ENCODE data around the gene CERK.
"Not testable (repeated sequence)": the region's sequence is repeated elsewhere in the genome, so short reads cannot be mapped to it uniquely, and the experiment has no call there.

Gene CERK

DNA sequence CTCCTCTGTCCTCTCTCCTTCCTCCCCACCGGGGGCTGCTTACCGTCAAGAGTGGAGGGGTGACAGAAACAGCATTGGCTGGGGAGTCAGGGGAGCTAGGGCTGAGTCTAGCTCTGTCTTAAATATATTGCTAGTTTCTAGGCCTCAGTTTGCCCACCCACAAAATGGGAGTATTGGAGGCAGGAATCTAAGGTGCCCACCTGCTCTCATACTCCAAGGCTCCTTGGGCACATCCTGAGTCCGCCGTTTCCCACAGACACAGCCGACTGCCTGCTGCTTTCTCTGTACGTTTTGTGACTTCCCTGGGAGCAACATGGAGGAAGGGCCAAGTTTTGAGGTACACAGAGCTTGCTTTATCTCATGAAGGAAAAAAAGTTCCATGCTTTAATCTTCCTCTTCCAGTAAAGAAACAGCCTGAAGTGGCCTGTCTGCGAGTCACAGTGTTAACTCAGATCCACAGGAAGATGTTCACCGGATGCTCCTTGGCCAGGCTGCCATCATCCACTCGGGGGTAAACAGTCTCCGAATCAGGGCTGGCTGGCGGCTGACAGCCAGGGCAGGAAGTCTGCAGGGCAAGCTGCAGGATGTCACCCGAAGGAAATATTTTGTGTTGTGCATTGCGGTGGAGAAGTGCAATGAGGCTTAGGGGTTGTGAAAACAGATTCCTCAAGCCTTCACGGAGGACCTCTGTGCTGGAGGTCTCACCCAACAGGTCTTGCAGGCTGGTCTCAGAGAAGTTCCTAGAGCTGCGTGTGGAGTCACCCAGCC lies 11.0 kb upstream of the CERK start:
- peak; percentile 62 for DNase-seq

GRCh38 chr22:46748206-46748907 lies 10.3 kb upstream of the CERK start:
- DNase-seq, result no peak

GRCh38 chr22:46747646-46748045 lies 9.6 kb upstream of the CERK start:
- DNase-seq, result no peak

DNA sequence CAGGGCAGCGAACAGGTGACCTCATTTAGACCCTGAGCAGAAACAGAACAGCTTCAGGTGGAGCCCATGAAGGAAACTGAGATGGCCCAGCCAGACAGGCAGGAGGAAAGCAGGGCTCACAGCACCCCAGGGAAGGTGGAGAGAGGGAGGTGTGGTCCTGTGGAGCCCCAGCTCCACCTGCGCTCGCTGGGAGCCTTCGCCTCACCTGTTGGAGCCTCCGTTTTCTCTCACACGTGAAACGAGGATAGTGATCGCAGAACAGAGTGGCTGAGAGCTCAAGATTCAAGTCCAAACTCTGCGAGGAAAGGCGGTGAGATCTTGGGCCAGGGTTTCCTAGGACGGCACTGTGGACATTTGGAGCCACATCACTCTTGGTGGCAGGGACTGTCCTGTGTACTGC lies 8.6 kb upstream of the CERK start:
- DNase-seq, result no peak

DNA sequence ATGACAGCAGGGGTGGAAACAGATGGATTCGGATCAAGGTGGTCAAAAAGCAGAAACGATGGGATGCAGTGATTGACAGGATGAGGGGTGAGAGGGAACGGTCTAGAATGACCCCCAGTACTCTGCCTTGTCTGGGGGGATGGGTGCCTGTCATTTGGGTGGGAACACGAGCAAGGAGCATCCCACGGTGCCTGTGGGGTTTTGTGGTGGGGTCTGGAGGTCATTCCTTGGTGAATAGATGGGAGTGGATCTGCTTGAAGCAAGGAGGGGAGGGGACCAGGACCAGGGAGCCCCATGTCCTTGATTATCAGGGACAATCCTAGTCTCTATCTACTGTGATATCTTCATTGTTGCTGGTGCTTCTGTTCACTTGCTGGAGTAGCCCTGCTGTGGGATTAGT lies 8.1 kb upstream of the CERK start:
- no peak for DNase-seq

DNA sequence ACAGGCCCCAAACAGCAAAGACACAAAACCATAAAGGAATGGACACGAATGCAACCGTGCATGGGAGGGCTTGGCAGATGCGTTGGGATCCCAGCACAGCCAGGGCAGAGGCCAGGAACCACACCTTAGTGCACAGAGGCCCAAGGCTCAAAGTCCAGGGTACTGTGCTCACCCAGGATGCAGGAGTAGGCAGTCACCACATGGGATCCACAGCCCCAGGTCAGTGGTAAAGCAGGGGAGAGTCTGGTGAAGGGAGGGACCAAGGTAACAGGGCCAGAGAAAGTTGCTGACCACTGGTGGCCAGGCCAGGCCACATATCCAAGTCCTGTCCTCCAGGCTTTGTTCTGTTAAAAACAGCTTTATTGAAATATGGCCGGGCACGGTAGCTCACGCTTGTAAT lies 6.5 kb upstream of the CERK start:
- no peak for DNase-seq

DNA sequence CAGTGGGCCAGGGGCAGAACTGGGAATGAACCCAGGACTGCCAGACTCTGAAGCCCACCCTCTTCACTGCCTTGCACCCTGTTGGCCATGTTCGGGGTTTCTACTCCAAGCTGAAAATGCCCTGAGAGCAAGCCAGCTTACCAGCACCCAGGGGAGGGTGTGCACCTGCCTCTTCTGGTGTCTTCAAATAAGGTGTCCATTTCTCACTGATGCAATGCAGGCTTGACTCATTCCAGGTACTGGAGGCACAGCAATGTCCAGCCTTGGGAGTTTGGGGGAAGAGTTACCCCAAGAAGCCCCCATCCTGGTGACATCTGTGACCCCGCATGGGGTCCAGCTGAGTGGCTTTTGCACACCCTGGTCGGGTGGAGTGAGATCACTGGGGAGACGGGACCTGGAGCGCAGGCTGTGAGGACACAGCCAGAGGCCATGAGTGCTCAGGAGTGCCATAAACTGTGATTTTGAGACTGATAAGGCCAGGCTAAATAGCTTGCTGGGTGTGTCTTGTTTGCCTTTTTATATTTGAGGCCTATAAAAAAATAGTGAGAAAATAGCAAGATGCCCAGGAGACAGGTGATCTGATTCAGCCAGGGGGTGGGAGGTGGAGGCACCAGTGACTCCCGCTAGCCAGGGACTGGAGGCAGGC lies 4.6 kb upstream of the CERK start:
- no peak for DNase-seq

DNA sequence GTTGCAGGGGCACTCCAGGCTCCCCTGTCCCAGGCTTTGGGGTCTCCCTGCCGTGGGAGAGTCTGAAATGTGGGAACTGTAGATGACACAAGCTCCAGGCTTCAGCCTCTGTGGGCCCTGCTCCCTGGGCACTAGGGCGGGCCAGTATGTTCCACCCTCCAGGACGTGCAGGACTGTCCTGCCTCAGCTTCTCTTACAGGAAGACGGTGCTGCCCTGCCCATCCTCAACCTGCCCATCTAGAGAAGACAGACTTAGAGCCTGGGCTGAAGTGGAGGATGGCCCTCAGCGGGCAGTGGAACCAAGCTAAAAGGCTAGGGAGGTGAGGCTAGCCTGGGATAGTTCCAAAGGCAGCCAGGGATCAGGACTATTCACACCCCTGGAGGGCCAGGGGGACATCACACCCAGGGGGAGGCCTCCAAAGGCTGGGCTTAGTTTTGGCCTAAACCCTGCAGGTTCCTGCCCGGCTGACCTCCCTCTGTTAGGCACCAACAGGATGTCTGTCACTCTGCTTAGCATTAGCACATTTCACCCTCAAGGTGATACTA lies 4.0 kb upstream of the CERK start:
- DNase-seq, result no peak

DNA sequence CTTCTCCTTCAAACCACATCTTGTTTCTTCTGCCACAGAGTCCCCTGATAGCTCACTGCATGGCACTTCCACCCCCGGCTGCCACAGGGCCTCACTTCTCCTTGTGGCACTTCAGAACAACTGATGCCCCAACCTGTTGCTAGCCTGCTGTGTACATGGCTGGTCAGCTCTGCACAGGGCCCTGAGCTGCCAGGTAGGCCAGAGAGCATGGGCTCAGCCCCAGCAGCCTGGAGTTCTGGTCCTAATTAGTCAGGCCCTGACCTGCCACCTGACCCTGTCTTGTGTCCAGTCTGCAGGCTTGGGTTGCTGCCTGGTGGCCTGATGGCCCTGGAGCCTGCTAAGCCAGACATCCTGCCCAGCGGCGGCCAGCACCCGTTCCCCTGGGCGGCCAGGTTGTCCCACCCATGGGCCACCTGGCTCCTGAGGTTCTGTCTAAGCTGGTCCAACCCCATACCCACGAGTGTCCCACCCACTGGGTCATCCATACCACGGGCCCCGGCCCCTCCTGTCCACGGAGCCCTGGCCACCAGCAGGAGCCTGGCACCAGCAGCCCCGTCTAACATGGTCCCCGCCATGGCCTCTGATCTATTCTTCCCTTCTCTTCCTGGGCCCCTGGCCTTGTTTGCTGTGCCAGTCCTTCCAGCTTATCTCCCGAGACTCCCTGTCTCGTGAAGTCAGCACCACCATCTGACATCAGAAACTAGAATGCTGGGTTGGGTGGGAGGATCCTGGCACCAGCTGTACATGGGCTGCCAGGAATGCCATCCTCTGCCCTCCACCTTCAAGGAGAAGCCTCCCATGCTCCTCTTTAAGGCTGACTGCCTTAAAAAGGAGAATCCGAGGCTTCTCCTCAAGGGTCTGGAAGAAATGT lies 3.1 kb upstream of the CERK start:
- no peak for DNase-seq

DNA sequence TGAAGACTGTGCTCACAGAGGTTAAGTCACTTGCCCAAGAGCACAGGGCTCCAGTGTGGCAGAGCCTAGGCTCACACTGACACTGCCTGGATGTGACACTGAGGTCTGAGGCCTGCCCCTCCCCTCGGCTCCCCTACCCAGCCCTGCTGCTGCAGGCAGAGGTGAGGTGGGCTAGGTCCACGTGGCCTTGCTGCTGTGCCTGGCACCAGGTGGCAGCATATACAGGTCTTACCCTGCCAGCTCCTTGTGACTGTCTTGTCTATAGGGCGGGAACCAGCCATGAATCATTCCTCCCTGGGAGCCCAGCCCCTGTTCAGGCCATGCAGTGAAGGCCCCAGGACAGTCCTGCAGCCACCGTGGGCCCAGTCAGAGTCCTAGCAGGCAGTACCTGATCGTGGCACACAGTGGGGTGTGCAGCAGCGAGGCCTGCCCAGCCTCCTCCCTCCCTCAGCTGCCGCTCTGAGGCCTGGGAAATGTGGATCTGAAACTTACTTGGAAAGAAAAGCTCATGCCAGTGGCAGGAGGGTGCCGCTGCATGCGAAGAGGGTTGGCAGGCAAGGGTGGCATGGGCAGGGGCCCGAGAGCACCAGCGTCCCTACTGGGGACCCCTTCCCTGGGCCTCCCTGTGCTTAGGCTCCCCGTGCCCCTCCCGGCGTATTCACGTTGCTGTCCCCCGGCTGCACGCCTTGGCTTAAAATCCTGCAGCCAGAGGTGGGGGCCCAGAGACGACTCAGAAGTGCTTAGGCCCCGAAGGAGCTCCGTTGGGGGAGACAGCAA lies 1.2 kb upstream of the CERK start:
- peak; percentile 62 for DNase-seq

DNA sequence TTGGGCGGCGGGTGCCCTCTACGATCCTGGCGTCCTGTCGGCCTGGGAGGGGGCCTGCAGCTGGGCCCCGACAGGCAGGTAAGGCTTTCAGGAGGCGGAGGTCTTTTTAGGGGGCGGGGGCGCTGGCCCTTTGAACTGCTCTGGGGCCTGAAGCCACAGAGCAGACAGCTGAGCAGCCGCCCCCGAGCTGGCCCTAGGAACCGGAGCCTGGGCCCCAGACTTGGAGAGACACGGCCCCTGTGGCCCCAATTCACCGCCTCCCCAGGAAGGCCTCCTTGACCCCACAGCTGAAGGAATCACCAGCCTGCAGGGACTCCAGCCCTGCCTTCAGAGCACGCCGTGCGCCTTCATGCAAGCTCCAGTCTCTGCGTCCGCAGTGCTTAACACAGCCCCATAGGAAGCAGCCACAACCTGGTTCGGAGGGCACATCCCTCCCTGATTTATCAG lies 618 bp upstream of the CERK start:
- no peak for DNase-seq

DNA sequence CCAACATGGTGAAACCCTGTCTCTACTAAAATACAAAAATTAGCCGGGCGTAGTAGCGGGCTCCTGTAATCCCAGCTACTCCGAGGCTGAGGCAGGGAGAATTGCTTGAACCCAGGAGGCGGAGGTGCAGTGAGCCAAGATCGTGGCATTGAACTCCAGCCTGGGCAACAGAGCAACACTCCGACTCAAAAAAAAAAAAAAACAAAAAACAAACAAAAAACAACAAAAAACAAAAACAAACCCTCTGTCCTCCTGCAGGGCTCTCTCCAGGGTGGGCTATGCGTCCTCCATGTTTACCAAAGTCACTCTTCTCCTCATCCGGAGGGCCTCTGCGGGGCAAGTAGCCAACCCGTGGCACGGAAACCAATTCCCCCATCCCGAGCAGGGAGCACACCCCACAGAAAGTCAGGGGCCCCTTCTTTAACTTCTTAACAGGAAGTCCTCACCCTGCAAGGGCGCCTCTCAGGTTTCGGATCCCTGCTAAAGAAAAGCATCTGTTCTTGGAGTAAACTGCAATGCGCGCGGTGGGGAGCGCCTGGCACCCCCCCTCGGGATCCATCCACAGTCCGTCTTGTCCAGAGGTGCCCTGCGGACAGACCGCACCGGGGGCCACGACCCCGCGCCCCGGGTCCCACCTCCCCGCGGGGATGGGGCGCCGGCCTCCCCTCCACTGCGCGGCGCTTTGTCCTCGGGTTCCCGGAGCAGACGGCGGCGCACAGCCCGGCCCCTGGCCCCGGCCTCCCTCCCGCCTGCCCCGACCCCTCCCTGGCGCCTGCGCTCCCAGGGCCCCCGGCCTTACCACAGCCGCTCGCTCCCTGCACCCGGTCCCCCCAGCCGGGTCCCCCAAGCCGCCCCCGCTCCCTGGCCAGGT lies 712 bp downstream of the CERK start:
- DNase-seq, result peak; percentile 66

- DNase-seq, result no peak
These were observed 1.3 kb downstream of the CERK start for GRCh38 chr22:46736705-46737104.

DNA sequence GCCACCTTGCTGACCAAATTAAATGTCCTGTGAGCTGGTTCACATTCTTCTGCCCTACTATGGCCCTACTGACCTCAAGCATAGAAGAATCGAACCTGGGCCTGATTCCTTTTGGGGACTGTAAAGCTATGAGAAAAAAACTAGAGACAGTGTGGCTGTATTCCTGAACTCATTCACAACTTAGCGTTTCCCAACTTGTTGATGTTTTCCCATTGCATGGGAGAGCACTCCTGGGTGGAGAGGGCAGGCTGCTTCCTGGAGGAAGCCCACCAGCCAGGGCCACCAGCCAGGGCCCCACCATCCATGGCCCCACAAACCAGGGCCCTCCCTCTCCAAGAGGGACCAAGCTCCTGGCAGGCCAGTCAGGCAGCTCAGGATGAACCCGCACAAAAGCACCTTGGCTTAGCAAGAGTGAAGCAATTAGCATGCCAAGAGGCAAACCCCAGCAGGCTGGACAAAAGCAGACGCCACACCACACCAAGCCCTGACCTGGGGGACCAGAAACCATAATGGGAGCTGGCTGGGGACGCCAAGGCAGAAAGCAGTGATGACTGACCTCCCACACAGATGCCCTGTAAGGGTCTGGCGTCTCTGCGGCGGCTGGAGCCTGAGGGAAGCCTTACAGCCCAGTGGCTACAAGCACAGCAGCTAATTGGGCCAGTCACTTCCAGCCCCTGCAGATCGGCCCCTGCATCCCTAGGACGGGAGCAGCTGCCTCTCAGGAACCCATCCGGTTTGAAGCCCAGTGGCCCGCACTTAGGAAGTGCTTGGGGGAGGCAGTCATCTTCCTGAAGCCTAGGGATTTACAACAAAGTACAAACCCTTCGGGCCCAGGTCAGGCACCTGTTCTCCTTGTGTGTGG lies 2.1 kb downstream of the CERK start:
- DNase-seq, result no peak

- no peak for DNase-seq
These were observed 3.1 kb downstream of the CERK start for GRCh38 chr22:46734830-46735453.

DNA sequence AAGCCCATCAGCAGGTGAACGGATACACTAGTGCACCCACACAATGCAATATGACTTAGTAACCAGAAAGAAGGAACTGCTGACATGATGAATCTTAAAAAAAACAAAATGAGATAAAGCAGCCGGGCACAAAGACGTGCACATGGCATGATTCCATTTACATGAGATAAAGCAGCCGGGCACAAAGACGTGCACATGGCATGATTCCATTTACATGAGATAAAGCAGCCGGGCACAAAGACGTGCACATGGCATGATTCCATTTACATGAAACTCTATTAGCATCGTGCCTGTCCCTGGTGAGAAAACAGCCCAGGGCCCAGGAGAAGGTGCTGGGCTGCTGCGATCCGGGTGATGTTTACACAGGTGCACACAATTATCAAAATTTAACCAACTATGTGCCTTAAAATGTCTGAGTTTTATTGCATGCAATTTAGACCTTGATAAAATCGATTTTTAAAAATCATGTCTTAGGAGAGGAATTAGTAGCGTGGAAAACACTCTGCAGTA lies 3.8 kb downstream of the CERK start:
- not testable (repeated sequence) for DNase-seq

GRCh38 chr22:46732513-46732912 lies 5.5 kb downstream of the CERK start:
- no peak for DNase-seq

- no peak for DNase-seq
These were observed 6.0 kb downstream of the CERK start for GRCh38 chr22:46732041-46732379.
